ENCODE results near the gene PLN. TPM values are rescaled to one million over a fixed set of nuclear protein-coding genes. Genes with fewer than 3 reads are reported as not detected.

Gene PLN
- not detected in 5 replicates for total RNA-seq (2022; extraction: Qiagen RNA extraction)

DNA sequence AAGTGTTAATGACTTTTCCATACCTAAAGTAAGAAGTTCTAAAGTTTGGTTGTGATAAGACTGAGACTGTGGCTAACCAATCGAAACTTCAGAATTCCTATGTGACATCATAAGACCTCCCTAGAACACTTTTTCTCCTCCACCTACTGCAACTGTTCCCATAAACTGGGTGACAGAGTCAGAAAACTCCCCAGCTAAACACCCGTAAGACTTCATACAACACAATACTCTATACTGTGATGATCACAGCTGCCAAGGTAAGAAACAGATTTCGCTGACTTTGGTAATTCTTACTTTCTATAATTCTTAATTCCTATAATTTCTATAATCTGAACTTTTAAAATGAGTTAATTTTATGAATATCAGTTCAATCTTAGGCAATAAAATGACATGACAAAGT, at the start of gene PLN:
TSS of gene PLN (plus strand) at position 161 of the 400 bp plus-strand sequence. CDS start 10,626 bp downstream, outside the sequence.

Other genes with a start within 250 kb of the PLN start
- 0.97 to 1.8 TPM (median 1.6 TPM) in 5 replicates for gene CEP85L, start 103.3 kb downstream of the PLN start, total RNA-seq (2022; extraction: Qiagen RNA extraction)

All from A549 treated with CORT108297 at 1 μM for 4 hours (cell line).